ENCODE data around the gene NET1.

NET1 gene

DNA sequence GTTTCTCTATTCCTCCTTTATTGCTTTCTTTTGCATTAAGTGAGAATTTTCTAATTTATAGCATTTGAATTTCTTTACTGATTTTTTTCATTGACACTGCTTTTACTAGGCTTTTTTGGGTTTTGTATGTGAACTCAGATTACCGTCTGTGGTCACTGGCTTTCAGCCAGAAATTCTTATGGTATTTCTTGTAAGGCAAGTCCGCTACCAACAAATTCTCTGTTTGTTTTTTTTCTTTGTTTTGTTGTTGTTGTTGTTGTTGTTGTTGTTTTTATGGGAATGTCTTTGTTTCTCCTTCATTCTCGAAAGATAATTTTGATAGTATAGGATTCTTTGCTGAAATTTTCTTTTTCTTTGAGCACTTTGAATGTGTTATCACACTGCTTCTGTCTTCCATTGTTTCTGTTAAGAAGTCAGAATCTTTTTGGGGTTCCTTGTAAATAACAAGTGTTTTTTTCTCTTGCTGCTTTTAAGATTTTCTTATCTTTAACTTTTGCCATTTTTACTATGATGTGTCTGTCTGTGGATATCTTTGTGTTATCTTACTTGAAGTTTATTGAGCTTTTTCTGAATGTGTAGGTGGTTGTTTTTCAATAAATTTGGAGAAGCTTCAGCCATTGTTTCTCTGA lies 7.2 kb downstream of the NET1 start:
- Histone ChIP-seq H3K4me1 (ENCODE audit: control insufficient read depth, insufficient read depth, low read length) (no peaks in the 10 kb centered on the region), H3K27ac (ENCODE audit: low read length) (no peak overlapping the region), H3K9me3 (ENCODE audit: control insufficient read depth in 2 of 2, low read length in 2 of 2) (peaks cover 0 to 3% of the 10 kb centered on the region in 2 donors), H3K4me3 (ENCODE audit: low read length in 2 of 2) (no peak overlapping the region), H3K36me3 (ENCODE audit: control insufficient read depth in 2 of 2, insufficient read depth in 2 of 2, low read length in 2 of 2) (no peaks in the 10 kb centered on the region), H3K9ac (ENCODE audit: low read length in 2 of 2) (no peak overlapping the region), H3K27me3 (ENCODE audit: control insufficient read depth in 1 of 2, insufficient read depth in 2 of 2, low read length in 2 of 2) (no peaks in the 10 kb centered on the region)

DNA sequence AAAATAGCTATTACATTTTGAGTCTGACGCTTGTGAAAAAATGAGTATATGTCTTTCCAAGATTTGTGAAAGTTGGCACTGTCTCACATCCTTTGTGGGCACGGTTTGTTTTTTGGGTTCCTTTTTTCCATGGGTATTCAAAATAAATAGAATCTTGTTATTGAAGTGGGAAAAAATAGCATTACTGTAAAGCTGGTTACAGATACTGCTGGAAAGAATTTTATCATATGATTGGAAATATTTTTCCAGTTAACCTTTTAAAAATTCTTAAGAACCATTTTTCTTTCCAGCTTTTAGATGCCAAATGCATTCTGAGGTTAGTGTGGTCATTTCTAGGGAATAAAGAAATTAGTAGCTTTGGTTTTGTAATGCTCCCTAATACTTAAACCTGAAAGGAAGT lies 11.4 kb downstream of the NET1 start:
- H3K4me3 ChIP-seq (ENCODE audit: low read length in 2 of 2): no peak overlapping the region
- no peak overlapping the region for H3K27ac ChIP-seq (ENCODE audit: low read length)
- peaks cover 3% of the 10 kb centered on the region for H3K4me1 ChIP-seq (ENCODE audit: control insufficient read depth, insufficient read depth, low read length)
- no peak overlapping the region for H3K9ac ChIP-seq (ENCODE audit: low read length in 2 of 2)
- H3K36me3 ChIP-seq (ENCODE audit: control insufficient read depth in 2 of 2, insufficient read depth in 2 of 2, low read length in 2 of 2): no peaks in the 10 kb centered on the region
- H3K27me3 ChIP-seq (ENCODE audit: control insufficient read depth in 1 of 2, insufficient read depth in 2 of 2, low read length in 2 of 2): no peaks in the 10 kb centered on the region
- H3K9me3 ChIP-seq (ENCODE audit: control insufficient read depth in 2 of 2, low read length in 2 of 2): no peaks in the 10 kb centered on the region

DNA sequence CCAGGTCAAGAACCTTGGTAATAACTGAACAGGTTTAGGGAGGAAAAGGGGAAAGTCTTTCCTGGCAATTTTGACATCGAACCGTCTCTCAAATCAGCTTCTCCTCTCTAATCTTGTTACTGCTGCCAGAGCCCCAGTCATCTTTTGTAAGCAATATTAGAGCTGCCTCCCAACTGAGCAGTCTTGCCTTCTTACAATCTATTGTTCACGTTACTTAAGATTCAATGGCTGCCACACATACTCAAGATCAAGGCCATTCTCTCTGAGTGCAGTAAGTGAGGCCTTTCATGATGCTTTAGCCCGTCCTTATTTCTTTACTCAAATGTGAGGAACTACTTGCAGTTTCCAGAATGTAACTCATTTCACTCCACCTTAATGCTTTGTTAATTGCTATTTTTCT lies 12.4 kb downstream of the NET1 start:
- Histone ChIP-seq H3K4me3 (ENCODE audit: low read length in 2 of 2) (no peak overlapping the region), H3K27ac (ENCODE audit: low read length) (no peak overlapping the region), H3K36me3 (ENCODE audit: control insufficient read depth in 2 of 2, insufficient read depth in 2 of 2, low read length in 2 of 2) (no peaks in the 10 kb centered on the region), H3K4me1 (ENCODE audit: control insufficient read depth, insufficient read depth, low read length) (peaks cover 3% of the 10 kb centered on the region), H3K27me3 (ENCODE audit: control insufficient read depth in 1 of 2, insufficient read depth in 2 of 2, low read length in 2 of 2) (no peaks in the 10 kb centered on the region), H3K9ac (ENCODE audit: low read length in 2 of 2) (no peak overlapping the region), H3K9me3 (ENCODE audit: control insufficient read depth in 2 of 2, low read length in 2 of 2) (no peaks in the 10 kb centered on the region)

DNA sequence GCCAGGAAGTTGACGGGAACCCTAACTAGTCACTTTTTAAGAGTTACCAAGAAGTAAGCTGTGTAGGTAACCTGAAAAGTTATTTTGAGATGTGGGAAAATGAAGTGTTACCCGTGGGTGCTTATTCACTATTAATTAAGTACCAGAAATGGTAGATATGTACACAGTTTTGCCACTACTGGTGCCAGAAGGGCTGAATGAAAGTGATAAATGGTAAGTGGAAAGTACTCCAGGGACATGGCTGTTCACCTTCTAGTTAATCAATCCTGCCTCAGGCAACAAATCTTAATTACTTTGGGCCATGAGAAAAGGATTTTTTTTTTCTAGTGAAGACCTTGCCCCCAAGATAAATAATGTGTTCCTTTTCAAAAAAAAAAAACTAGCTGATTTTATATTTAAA lies 15.8 kb downstream of the NET1 start:
- Histone ChIP-seq H3K4me1 (ENCODE audit: control insufficient read depth, insufficient read depth, low read length) (peaks cover 3% of the 10 kb centered on the region), H3K4me3 (ENCODE audit: low read length in 2 of 2) (no peak overlapping the region), H3K9me3 (ENCODE audit: control insufficient read depth in 2 of 2, low read length in 2 of 2) (no peaks in the 10 kb centered on the region), H3K9ac (ENCODE audit: low read length in 2 of 2) (no peak overlapping the region), H3K27ac (ENCODE audit: low read length) (no peak overlapping the region), H3K36me3 (ENCODE audit: control insufficient read depth in 2 of 2, insufficient read depth in 2 of 2, low read length in 2 of 2) (peaks cover 0 to 4% of the 10 kb centered on the region in 2 donors), H3K27me3 (ENCODE audit: control insufficient read depth in 1 of 2, insufficient read depth in 2 of 2, low read length in 2 of 2) (no peaks in the 10 kb centered on the region)

DNA sequence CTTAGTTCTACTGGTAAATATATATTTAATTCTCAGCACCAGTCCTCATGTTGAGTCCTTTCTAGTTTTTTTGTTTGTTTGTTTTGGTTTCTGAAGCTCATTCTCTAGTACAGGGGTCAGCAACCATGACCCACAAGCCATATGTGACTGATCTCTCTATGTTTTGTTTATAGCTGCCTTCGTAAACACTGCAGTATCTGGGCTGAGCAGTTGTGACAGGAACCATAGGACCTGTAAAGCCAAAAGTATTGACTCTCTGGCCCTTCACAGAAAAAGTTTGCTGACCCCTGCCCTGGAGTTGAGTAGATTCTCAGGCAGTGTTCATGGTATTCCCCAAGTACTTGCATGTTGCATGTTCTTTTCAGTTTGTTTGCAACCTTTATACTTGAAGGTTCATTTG lies 20.8 kb downstream of the NET1 start:
- no peaks in the 10 kb centered on the region for H3K9me3 ChIP-seq (ENCODE audit: control insufficient read depth in 2 of 2, low read length in 2 of 2)
- peaks cover 0 to 4% of the 10 kb centered on the region in 2 donors for H3K36me3 ChIP-seq (ENCODE audit: control insufficient read depth in 2 of 2, insufficient read depth in 2 of 2, low read length in 2 of 2)
- H3K4me1 ChIP-seq (ENCODE audit: control insufficient read depth, insufficient read depth, low read length): peaks cover 3% of the 10 kb centered on the region
- no peaks in the 10 kb centered on the region for H3K27me3 ChIP-seq (ENCODE audit: control insufficient read depth in 1 of 2, insufficient read depth in 2 of 2, low read length in 2 of 2)
- H3K27ac ChIP-seq (ENCODE audit: low read length): no peak overlapping the region
- H3K9ac ChIP-seq (ENCODE audit: low read length in 2 of 2): no peak overlapping the region
- H3K4me3 ChIP-seq (ENCODE audit: low read length in 2 of 2): no peak overlapping the region

DNA sequence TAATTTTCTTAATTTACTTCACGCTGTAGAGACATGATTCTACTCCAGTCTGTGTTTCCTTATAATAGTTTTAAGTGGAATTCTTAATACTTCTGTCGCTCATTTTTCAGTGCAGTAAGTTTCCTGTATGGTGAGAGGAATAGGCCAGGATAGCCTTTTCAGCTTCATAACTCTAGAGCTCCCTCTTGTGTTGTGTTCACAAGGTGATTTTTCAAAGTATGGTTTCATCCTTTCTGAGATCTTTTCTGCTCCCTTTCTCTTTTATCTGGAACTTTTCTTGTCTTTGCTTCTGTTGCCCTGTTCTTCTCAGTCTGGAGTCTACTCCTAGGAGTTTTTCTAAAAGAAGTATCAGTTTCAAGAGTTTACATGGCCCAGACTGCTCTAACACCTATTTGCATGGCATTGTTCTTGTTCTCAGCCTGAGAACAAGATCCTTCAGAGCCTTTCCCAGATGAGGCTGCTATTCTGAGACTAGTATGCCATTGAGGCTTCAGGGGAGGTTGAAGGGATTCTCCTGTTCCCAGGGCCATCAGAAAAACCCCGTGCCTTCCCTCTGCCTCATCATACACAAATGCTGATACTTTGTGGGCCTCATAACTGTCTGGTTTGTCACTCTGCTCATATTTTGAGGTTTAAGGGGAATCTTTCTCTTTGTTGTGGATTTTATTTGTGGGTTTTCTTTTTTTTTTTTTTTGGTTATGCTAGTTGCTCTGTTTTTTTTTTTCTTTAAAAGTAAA lies 21.8 kb downstream of the NET1 start:
- Histone ChIP-seq H3K36me3 (ENCODE audit: control insufficient read depth in 2 of 2, insufficient read depth in 2 of 2, low read length in 2 of 2) (peaks cover 0 to 4% of the 10 kb centered on the region in 2 donors), H3K27ac (ENCODE audit: low read length) (no peak overlapping the region), H3K4me3 (ENCODE audit: low read length in 2 of 2) (no peak overlapping the region), H3K4me1 (ENCODE audit: control insufficient read depth, insufficient read depth, low read length) (peaks cover 3% of the 10 kb centered on the region), H3K9me3 (ENCODE audit: control insufficient read depth in 2 of 2, low read length in 2 of 2) (no peaks in the 10 kb centered on the region), H3K27me3 (ENCODE audit: control insufficient read depth in 1 of 2, insufficient read depth in 2 of 2, low read length in 2 of 2) (no peaks in the 10 kb centered on the region), H3K9ac (ENCODE audit: low read length in 2 of 2) (no peak overlapping the region)

DNA sequence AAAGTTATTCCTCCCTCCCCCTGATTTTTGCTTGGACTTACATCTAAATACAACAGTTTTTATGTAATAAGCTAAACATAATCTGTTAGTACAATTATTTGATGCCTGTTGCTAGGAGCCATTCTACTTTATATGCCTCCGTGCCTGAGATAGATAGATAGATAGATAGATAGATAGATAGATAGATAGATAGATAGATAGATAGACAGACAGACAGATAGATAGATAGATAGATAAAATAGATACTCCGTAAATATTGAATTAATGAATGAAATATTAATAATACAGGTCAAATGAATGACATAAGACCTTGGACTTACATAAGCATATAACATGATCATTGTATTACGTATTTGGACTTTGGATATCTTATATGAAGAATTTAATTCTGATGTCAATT lies 23.0 kb downstream of the NET1 start:
- no peak overlapping the region for H3K27ac ChIP-seq (ENCODE audit: low read length)

DNA sequence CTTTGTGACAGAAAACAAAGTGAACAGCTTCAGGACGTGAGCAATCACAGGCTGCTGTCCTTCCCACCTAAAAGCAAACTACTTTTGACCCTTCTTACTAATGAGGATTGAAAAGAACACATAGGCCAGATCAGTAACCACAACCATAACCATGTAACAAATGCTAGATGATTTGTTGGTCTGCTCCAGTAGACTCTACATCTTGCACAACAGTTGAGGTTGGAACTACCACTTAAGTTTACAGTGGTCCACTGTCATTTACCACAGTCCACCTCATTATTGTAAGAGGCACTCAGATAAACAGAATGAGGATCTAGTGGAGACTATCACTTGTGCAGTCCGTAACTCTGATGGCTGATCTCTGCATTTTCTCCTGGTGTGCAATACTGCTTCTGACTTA lies 27.8 kb downstream of the NET1 start:
- Histone ChIP-seq H3K4me3 (ENCODE audit: low read length in 2 of 2) (no peak overlapping the region), H3K27ac (ENCODE audit: low read length) (no peak overlapping the region), H3K9ac (ENCODE audit: low read length in 2 of 2) (no peak overlapping the region), H3K4me1 (ENCODE audit: control insufficient read depth, insufficient read depth, low read length) (no peaks in the 10 kb centered on the region), H3K27me3 (ENCODE audit: control insufficient read depth in 1 of 2, insufficient read depth in 2 of 2, low read length in 2 of 2) (no peaks in the 10 kb centered on the region), H3K36me3 (ENCODE audit: control insufficient read depth in 2 of 2, insufficient read depth in 2 of 2, low read length in 2 of 2) (no peaks in the 10 kb centered on the region), H3K9me3 (ENCODE audit: control insufficient read depth in 2 of 2, low read length in 2 of 2) (no peaks in the 10 kb centered on the region)

More for the DNA sequence above, 23.0 kb downstream of the NET1 start:
- H3K9ac ChIP-seq (ENCODE audit: low read length in 2 of 2): no peak overlapping the region
- H3K27me3 ChIP-seq (ENCODE audit: control insufficient read depth in 1 of 2, insufficient read depth in 2 of 2, low read length in 2 of 2): no peaks in the 10 kb centered on the region
- H3K4me3 ChIP-seq (ENCODE audit: low read length in 2 of 2): no peak overlapping the region
- no peaks in the 10 kb centered on the region for H3K9me3 ChIP-seq (ENCODE audit: control insufficient read depth in 2 of 2, low read length in 2 of 2)
- H3K4me1 ChIP-seq (ENCODE audit: control insufficient read depth, insufficient read depth, low read length): peaks cover 3% of the 10 kb centered on the region
- peaks cover 0 to 4% of the 10 kb centered on the region in 2 donors for H3K36me3 ChIP-seq (ENCODE audit: control insufficient read depth in 2 of 2, insufficient read depth in 2 of 2, low read length in 2 of 2)

DNA sequence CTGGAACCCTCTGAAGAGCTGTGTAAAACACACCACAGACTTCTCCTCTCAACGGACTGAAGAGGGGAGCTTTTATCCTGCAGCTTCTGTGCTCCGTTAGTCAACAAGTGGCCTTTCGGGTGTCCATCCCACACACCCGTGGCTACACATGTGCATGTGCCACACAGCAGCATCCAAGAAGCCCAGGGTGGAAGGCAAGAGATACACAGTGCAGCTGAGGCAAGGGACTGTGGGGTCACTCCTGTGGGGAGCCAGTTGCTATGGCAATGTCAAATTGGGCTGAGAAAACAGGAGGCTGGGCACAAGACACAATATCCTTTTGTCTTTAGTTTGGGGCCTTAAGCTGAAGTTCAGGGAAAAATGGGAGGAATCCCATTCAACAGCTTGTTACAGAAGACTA lies 28.7 kb downstream of the NET1 start:
- H3K9ac ChIP-seq (ENCODE audit: low read length in 2 of 2): no peak overlapping the region
- H3K9me3 ChIP-seq (ENCODE audit: control insufficient read depth in 2 of 2, low read length in 2 of 2): no peaks in the 10 kb centered on the region
- H3K4me3 ChIP-seq (ENCODE audit: low read length in 2 of 2): no peak overlapping the region
- H3K4me1 ChIP-seq (ENCODE audit: control insufficient read depth, insufficient read depth, low read length): peaks cover 2% of the 10 kb centered on the region
- no peaks in the 10 kb centered on the region for H3K27me3 ChIP-seq (ENCODE audit: control insufficient read depth in 1 of 2, insufficient read depth in 2 of 2, low read length in 2 of 2)
- H3K36me3 ChIP-seq (ENCODE audit: control insufficient read depth in 2 of 2, insufficient read depth in 2 of 2, low read length in 2 of 2): no peaks in the 10 kb centered on the region
- no peak overlapping the region for H3K27ac ChIP-seq (ENCODE audit: low read length)

DNA sequence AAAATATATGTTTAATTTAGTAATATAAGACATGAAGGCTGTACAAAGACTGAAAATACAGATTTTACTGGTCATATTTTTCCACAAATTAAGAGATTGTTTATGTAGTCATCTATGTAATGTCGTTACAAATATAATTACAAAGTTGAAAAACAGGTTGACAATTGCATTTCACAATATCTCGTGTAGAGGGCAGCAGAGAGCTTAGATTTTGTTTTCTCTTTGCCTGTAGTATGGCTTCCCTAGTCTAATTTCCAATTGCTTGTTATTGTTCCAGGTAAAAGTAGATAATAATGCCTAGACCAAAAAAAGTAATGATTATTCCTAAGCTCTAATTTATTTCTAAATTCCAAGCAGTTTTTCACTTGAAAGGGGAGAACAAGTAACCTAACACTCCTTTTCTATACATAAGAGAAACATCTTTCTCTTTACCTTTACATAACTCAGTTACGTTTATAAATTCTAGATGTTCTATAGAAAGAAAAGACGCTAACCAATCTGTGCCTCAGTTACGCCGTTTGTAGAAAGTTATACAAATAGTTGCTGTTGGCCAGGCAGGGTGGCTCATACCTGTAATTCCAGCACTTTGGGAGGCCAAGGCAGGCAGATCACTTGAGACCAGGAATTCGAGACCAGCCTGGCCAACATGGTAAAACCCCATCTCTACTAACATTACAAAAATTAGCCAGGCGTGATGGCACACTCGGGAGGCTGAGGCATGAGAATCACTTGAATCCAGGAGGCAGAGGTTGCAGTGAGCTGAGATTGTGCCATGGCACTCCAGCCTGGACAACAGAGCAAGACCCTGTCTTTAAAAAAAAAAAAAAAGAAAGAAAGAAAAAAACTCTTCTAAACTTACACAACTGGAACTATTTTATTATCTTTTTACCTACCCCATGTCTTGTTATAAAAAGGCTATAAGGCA lies 30.0 kb downstream of the NET1 start:
- Histone ChIP-seq H3K9ac (ENCODE audit: low read length in 2 of 2) (no peak overlapping the region), H3K27me3 (ENCODE audit: control insufficient read depth in 1 of 2, insufficient read depth in 2 of 2, low read length in 2 of 2) (no peaks in the 10 kb centered on the region)

More for the DNA sequence above, 30.0 kb downstream of the NET1 start:
- H3K4me1 ChIP-seq (ENCODE audit: control insufficient read depth, insufficient read depth, low read length): peaks cover 3% of the 10 kb centered on the region
- no peaks in the 10 kb centered on the region for H3K36me3 ChIP-seq (ENCODE audit: control insufficient read depth in 2 of 2, insufficient read depth in 2 of 2, low read length in 2 of 2)
- no peaks in the 10 kb centered on the region for H3K9me3 ChIP-seq (ENCODE audit: control insufficient read depth in 2 of 2, low read length in 2 of 2)
- no peak overlapping the region for H3K4me3 ChIP-seq (ENCODE audit: low read length in 2 of 2)
- H3K27ac ChIP-seq (ENCODE audit: low read length): no peak overlapping the region

Data from stomach smooth muscle (tissue), 2 donors.